Astrocyte (in vitro differentiated cells and primary cell): ENCODE measurements around the gene ADGRE1.

Experiments
- CTCF ChIP-seq: IDR thresholded peaks from 2 replicates; pipeline ENCODE4 v1.5.1; 2011; ENCODE audit warnings: low read depth, mild to moderate bottlenecking, inconsistent platforms, low read length, moderate library complexity; ENCODE audit not compliant: insufficient read depth
- EZH2 ChIP-seq: IDR thresholded peaks from 2 replicates; pipeline ENCODE4 v1.6.1; 2012; ENCODE audit warnings: mild to moderate bottlenecking, low read length, inconsistent platforms; ENCODE audit not compliant: insufficient read depth

- no peak for TF ChIP-seq EZH2
- no peak for TF ChIP-seq CTCF
These were observed 48.2 kb downstream of the ADGRE1 start for GRCh38 chr19:6935618-6936017.
